ENCODE data around the gene MTRR.

Gene MTRR

GRCh38 chr5:7868773-7869473 is at the start of gene MTRR, which contains the start of gene FASTKD3:
Gene MTRR (plus strand): TSS chr5:7869148. CDS start chr5:7870795, 1,647 bp downstream.
Gene FASTKD3 (minus strand): TSS chr5:7869031. CDS start chr5:7868083, 948 bp downstream.
- DNase-seq: peak; percentile 77 to 84

GRCh38 chr5:7822449-7822848 is 46.5 kb upstream of the MTRR start:
- DNase-seq: no peak

DNA sequence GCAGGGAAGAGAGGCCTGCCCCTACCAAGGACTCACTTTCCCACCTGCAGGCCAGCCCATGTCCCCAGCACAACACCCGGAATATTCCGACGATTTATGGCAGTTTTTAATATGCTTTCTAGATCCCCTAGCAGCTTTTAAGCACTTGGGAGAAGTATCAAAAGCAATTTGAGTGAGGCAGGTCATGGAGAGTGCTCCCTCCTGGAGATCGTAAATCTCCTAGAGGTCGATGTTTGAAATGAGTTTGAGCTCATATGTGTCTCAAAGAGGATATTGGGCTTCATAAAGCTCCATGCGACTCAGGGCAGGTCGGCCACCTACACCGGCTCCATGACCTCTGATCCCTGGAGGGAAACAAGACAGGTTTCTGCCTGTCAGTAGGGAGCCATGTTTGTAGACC is 45.4 kb upstream of the MTRR start:
- DNase-seq: no peak

DNA sequence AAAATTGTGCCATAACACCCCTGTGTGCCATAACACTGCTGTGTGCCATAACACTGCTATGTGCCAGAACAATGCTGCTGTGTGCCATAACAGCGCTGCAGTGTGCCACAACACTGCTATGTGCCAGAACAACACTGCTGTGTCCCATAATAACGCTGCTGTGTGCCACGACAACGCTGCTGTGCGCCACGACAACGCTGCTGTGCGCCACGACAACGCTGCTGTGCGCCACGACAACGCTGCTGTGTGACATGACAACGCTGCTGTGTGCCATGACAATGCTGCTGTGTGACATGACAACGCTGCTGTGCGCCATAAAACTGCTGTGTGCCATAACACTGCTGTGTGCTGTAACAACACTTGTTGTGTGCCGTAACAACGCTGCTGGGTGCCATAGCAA is 44.0 kb upstream of the MTRR start:
- no peak for DNase-seq

DNA sequence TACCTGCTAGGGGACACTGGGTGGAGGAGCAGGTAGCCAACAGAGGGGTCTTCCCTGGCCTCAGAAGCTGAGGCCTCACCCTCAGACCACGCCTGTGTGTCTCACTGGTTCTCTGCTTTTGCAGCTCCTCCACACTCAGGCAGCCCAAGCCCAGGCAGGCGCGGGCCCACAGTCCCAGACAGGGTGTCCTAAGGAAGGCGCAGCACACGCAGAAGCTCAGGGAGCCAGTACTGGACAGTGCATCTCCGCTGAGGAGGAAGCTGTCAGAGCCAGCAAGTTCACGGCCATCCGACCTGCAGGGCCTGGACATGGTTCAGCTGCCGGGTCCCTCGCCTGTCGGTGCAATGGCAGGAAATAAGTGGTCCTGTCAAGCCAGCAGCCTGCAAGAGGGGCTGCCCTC is 43.3 kb upstream of the MTRR start:
- DNase-seq: no peak

DNA sequence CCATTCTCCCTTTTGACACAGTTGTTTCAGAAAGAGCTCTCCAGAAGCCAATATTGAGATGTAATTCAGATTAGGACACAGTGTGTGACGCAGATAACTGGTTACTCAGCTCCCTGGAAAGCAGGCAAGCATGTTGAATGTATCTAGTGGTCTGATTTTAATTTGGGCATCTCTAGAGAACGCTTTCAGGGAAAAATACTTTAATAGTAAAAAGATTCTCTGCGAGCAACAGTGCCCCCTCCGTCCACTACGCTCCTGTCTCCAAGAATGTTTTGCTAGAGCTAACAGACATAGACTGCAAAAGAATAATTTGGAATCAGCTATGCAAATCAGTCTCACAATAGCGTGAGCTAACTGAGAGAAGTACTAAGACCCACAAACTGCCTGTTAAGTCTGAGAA is 41.3 kb upstream of the MTRR start:
- no peak for DNase-seq

DNA sequence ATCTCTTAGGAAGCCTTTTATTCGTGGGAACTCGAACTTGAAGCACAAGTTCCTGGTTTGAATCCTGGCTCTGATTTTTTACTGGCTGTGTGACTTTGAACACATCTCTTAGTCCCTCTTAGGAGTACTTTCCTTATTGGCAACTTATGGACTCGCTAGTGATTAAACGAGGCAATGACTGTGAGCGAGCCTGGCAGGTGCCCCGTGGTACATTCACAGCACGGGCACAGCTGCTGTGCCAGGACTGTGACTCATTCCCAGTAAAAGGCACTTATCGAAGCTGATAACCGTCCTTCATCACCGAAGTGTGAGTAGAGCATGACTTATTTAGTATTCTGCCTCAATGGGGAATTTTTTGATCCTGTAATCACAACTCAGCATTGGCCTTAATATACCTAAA is 40.7 kb upstream of the MTRR start:
- no peak for DNase-seq

DNA sequence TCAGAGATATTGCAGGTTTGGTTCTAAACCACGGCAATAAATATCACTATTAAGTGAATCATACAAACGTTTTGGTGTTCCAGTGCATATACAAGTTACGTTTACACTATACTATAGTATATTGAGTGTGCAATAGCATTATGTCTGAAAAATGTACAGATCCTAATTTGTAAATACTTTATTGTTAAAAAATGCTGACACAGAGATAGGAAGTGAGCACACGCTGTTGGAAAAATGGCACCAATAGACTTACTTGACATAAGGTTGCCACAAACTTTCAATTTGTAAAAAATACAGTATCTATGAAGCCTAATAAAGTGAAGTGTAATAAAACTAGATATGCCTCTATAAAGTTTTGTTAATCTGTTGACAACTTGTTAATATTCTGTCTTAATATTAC is 34.0 kb upstream of the MTRR start:
- DNase-seq: no peak

DNA sequence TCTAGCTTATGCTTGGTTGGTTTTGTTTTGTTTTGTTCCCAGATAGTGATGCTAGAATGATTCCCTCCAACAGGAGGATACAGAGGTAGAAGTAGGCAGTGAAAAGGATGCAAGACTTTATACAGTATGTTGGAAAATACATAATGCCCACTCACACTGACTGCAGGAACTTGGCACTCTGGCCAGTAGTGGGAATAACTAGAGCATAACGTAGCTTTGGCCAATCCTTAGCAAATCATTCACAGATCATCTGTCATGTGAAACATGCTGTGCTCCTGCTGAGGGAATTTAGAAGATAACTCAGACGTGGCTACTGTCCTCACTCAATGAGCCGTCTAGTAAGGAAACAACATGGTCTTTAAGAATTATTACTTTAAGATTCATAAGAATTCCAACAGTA is 31.5 kb upstream of the MTRR start:
- DNase-seq: no peak

- DNase-seq: no peak
These were observed 26.4 kb upstream of the MTRR start for GRCh38 chr5:7842531-7842930.

- DNase-seq: no peak
These were observed 24.0 kb upstream of the MTRR start for GRCh38 chr5:7844901-7845300.

DNA sequence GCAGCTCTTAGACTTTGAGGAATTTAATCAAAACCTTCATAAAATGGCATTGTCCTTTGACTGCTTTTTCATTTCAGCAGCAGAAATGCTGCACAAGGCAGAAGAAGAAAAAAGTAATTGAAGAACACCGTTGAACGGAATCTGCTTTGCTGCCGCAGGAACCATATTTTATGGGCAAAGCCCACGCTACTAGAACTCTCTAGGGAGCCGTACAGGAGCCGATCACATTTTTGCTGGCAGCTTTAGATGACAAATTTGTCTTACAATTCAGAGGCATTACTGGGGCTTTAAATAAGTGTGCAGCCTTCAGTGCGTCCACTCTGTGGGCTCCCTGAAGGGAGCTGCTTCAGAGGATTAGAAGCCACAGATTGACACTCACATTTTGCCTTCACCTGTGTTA is 23.4 kb upstream of the MTRR start:
- no peak for DNase-seq

DNA sequence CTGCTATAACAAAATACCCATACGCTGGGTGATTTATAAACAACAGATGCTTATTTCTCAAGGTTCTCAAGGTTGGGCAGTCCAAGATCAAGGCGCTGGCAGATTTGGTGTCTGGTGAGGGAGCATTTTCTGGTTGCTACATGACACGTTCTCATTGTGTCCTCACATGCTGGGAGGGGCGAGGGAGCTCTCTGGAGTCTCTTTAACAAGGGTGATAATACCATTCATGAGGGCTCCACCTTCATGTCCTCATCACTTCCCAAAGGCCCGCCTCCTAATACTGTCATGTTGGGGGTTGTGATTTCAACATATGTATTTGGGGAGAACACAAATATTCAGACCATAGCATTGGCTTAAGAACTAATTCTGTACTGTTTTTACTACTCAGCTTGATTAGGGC is 22.6 kb upstream of the MTRR start:
- no peak for DNase-seq

DNA sequence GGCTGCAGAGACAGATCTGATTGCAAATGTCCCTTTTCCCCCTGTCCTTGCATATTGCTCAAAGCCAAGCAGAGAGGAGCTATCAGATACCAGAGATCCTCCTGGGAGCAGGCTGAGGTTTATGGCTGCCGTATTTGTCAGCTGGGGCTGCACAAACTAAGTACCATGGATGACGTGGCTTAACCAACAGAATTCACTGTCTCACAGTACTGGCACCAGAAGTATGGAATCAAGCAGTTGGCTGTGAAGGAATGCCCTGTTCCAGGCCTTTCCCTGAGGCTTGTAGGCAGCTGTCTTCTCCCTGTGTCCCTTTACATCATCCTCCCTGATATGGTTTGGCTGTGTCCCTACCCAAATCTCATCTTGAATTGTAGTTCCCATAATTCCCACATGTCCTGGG is 20.7 kb upstream of the MTRR start:
- DNase-seq: no peak

- DNase-seq: no peak
These were observed 19.1 kb upstream of the MTRR start for GRCh38 chr5:7849681-7850394.

DNA sequence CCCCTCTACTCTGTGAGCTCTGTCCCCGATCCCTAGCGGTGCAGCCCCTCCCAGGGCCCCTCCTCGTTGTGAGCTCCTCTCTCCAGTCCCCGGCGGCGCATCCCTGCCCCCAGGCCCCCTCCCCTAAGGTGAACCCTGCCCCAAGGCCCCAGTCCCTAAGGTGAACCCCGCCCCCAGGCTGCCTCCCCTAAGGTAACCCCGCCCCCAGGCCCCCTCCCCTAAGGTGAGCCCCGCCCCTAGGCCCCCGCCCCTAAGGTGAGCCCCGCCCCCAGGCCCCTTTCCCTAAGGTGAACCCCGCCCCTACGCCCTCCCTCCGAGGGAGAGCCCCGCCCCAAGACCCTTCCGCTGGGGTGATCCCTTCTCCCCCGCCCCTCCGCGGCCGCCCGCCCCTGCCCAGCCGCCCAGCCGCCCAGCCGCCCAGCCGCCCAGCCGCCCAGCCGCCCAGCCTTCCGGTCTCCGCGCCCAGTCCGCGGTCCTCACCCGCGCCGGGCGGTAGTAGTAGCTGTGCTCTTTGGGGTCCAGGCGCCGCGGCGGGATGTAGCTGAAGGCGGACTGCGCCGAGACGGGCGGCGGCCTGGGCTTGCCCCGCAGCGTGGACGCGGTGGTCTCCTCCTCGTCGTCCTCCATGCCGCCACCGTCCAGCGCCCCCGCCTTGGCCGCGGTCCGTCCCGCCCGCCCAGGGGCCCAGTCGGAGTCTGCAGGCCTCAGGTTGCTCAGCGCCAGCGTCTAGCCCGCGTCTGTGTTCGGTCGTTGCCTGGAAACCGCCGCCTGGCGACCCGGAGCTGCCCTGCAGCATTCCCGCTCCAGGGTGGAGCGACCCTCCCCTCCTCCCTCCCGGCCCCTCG is 18.3 kb upstream of the MTRR start, which contains the start of gene CFAP90:
CFAP90 (minus strand) TSS at position 739 of the 845 bp plus-strand sequence; CDS start at position 627, 112 bp downstream.
- no peak for DNase-seq

DNA sequence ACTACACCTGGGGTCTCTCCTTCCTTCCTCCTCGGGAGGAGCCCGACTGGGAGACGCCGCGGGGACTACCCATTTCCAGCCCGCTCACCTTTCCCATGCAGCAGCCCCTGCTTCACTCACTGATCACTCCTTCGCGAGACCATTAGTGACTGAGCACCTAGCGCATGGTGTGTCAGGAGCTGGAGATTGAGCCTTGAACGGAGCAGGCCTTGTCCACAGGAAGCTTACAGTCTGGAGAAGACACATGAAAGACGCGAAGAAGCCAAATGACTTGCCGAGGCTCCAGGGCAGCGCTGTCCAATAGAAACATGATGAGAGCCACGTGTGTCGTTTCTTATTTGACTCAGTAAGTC is 17.7 kb upstream of the MTRR start:
- DNase-seq: no peak

DNA sequence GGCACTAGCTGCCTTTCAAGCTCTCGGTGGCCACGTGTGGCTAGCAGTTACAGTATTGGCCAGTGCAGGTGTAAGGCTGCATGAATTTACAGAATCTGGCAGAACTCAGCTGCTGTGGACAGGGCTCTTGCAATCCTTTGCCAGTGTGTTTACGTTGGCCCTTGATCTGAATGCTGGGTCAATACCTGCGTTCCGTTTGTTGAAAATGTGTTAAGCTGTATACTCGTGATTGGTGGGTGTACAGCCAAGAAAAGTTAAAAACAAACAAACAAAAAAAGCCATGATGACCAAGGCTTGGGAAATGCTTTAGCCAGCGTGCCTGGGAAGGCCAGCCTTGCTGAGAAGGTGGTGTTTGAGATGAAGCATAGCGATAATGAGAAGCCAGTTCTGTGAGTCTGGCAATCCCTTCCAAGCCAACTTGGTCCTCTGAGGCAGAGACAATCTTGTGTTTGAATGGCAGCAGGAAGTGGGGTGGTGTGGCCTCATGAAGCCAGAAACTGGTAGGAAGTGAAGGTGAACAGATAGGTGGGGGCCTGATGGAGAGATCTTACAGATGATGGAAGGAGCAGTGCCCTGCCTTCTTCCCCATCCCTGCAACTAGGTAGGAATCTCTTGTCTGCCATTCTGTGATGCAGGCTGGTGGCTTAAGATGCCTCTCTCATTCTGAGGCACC is 17.2 kb upstream of the MTRR start:
- no peak for DNase-seq

- no peak for DNase-seq
These were observed 16.4 kb upstream of the MTRR start for GRCh38 chr5:7852542-7852941.

DNA sequence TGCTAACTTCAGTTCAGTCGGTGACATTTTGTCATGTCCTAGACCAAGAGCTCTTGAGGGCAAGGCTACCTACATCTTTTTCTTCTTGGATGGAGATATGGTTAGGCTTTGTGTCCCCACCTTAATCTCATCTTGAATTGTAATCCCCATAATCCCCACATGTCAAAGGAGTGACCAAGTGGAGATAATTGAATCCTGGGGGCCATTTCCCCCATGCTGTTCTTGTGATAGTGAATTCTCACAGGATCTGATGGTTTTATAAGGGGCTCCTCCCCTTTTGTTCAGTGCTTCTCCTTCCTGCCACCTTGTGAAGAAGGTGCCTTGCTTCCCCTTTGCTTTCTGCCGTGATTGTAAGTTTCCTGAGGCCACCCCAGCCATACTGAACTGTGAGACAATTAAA is 16.0 kb upstream of the MTRR start:
- DNase-seq: no peak

GRCh38 chr5:7855611-7856010 is 13.3 kb upstream of the MTRR start:
- no peak for DNase-seq

DNA sequence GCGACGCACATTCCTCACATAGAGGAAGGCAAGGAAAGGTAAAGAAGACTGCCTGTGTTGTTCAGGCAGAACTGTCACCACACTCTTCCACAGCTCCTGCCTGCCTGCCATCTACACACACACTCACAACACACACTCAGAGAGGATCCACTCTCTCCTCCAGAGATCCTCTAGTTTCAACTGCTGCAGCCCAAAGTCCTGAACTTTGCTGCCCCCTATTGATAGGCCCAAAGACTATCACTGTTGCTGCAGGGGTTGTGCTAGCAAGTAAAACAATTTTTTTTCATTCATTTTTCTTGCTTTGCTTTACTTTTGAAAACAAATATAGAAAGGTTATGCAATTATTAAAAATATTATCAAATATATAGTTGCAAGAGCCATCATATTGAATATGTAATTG is 12.1 kb upstream of the MTRR start:
- DNase-seq: peak; percentile 34 to 67

GRCh38 chr5:7857361-7857760 is 11.6 kb upstream of the MTRR start:
- no peak for DNase-seq
